Cardiac muscle cell (in vitro differentiated cells and primary cell): Measurements from ENCODE around the gene RFC4. TPM values are rescaled to one million over a fixed set of nuclear protein-coding genes. Genes with fewer than 3 reads are reported as not detected.

Source experiments
- DNase-seq, 2 donors: peaks; one replicate each; pipeline versions ENCODE4 v3.0.0 to v3.0.0-alpha.2; 2010 to 2017; ENCODE audit warnings: low read depth in 1 of 2, low spot score in 1 of 2
- H3K27ac ChIP-seq: fragments of 200-600 bp; sonication (generic); 2 replicates; pipeline ENCODE4 v1.5.1; 2016
- H3K27me3 ChIP-seq: fragments of 200-600 bp; sonication (generic); 2 replicates; pipeline ENCODE4 v1.6.0; 2016; ENCODE audit warnings: control low read depth
- H3K36me3 ChIP-seq: fragments of 200-600 bp; sonication (generic); 2 replicates; pipeline ENCODE4 v1.5.1; 2016; ENCODE audit warnings: control low read depth
- H3K4me1 ChIP-seq: fragments of 200-600 bp; sonication (generic); 2 replicates; pipeline ENCODE4 v1.8.1; 2017; ENCODE audit warnings: low read depth, mild to moderate bottlenecking, mixed run types
- H3K4me3 ChIP-seq: fragments of 200-600 bp; sonication (generic); 2 replicates; pipeline ENCODE4 v1.5.1; 2016; ENCODE audit warnings: mild to moderate bottlenecking
- H3K9me3 ChIP-seq: fragments of 200-600 bp; sonication (generic); 2 replicates; pipeline ENCODE4 v1.5.1; 2017; ENCODE audit warnings: low read depth, mild to moderate bottlenecking, control low read depth
- CTCF ChIP-seq: IDR thresholded peaks from 2 replicates; pipeline ENCODE4 v1.5.1; 2012; ENCODE audit warnings: low read depth, mild to moderate bottlenecking, low read length
- polyA plus RNA-seq: library from polyadenylated mRNA; unstranded; fragments of >200 nt; fragmentation: Nextera tagmentation; extraction: Ambion mirVana; gene quantifications from 2 replicates; pipeline ENCODE4 v1.2.1, GENCODE V29; 2016
- total RNA-seq: library from RNA; depleted of rRNA; stranded (reverse); fragments of >200 nt; gene quantifications from 2 replicates; pipeline ENCODE4 v1.2.3, GENCODE V29; 2016

Gene RFC4
- total and polyA plus RNA-seq, 2 experiments from 2014 or later: 23.0 to 47.4 TPM

- peak in 1 of 2 donors; percentile 49 for DNase-seq
- H3K27ac ChIP-seq: no peak overlapping the region
- no peaks in the 10 kb centered on the region for H3K27me3 ChIP-seq
- no peak for TF ChIP-seq CTCF
- no peak overlapping the region for H3K4me3 ChIP-seq
- no peaks in the 10 kb centered on the region for H3K4me1 ChIP-seq
- H3K36me3 ChIP-seq: no peaks in the 10 kb centered on the region
- no peaks in the 10 kb centered on the region for H3K9me3 ChIP-seq
Measured at GRCh38 chr3:186772701-186773417, 33.4 kb downstream of the RFC4 start.

DNA sequence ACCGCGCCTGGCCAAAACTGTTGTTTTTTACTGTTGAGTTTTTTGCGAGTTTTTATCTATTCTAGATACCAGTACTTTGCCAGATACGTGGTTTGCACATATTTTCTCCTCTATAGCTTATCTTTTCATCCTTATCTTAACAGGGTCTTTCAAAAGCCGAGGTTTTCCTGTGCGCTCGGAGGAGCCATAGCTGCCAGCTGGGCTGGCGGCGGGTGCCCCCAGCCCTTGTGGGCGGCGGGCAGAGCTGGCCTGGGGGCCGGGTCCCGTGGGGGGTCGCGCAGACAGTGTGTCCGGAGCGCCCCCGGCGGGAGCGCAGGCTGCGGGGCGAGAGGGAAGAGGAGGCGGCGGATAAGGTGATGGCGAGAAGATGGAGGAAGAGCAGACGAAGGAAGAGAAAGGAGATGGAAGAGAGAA is 34.0 kb downstream of the RFC4 start:
- Histone ChIP-seq H3K9me3 (no peaks in the 10 kb centered on the region), H3K4me1 (no peaks in the 10 kb centered on the region), H3K27me3 (no peaks in the 10 kb centered on the region), H3K36me3 (no peaks in the 10 kb centered on the region), H3K4me3 (no peak overlapping the region), H3K27ac (no peak overlapping the region)
- no peak for TF ChIP-seq CTCF
- no peak for DNase-seq

GRCh38 chr3:186760897-186761447 is 45.3 kb downstream of the RFC4 start:
- TF ChIP-seq CTCF: no peak
- H3K4me1 ChIP-seq: no peaks in the 10 kb centered on the region
- no peaks in the 10 kb centered on the region for H3K27me3 ChIP-seq
- no peaks in the 10 kb centered on the region for H3K9me3 ChIP-seq
- DNase-seq: no peak
- H3K4me3 ChIP-seq: no peak overlapping the region
- H3K27ac ChIP-seq: no peak overlapping the region
- H3K36me3 ChIP-seq: no peaks in the 10 kb centered on the region

DNA sequence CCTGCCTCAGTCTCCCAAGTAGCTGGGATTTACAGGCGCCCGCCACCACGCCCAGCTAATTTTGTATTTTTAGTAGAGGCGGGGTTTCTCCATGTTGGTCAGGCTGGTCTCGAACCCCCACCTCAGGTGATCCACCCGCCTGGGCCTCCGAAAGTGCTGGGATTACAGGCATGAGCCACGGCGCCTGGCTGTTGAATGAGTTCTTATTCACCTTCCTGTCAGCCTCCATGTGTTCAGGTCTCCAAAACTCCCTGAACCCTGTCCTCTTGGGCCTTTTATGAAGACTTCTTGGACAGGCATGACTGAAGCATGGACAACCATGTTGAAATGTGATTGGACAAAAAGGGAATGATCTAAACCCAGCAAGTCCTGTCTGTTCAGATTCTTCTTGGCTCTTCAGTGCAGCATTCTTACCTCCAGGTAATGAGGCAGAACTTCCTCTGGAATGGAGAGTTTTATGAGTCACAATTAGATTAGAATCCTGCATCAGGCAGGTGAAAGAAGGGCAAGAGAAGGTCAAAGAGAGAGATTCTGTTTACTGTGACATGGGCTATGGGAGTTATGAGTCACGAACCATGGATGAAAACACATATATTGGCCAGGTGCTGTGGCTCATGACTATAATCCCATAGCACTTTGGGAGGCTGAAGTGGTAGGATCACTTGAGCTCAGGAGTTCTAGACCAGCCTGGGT is 46.0 kb downstream of the RFC4 start:
- no peak for TF ChIP-seq CTCF

DNA sequence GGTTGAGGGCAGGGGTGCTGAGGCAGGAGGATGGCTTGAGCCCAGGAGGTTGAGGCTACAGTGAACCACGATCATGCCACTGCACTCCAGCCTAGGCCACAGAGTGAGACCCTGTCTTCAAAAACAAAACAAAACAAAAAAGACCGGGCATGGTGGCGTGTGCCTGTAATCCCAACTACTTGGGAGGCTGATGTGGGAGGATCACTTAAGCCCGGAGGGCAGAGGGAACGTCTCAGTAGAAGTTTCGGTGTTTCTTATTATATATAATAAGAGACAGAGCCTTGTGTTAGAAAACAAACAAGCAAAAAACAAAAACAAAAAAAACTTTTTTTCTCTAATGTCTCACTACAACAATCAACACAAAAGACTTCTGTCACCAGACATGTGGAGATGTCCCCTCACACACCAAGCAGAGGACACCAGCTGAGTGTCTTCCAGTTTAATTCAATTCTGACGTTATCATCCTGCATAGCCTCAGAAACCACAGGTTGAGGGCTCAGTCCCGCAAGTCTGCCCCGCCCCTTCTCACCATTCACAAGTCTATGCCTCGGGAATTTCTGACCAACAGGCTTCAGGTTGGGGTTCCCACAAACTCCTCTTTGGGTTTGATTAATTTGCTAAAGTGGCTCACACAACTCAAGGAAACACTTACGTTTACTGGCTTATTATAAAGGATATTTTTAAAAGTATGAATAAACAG is 46.9 kb downstream of the RFC4 start:
- H3K4me1 ChIP-seq: no peaks in the 10 kb centered on the region
- no peak overlapping the region for H3K27ac ChIP-seq
- TF ChIP-seq CTCF: no peak
- H3K4me3 ChIP-seq: no peak overlapping the region
- H3K27me3 ChIP-seq: no peaks in the 10 kb centered on the region
- no peak for DNase-seq
- no peaks in the 10 kb centered on the region for H3K9me3 ChIP-seq
- H3K36me3 ChIP-seq: no peaks in the 10 kb centered on the region

More for the DNA sequence above, 46.0 kb downstream of the RFC4 start:
- H3K4me1 ChIP-seq: no peaks in the 10 kb centered on the region
- H3K27ac ChIP-seq: no peak overlapping the region
- H3K4me3 ChIP-seq: no peak overlapping the region
- H3K9me3 ChIP-seq: no peaks in the 10 kb centered on the region
- H3K36me3 ChIP-seq: no peaks in the 10 kb centered on the region
- H3K27me3 ChIP-seq: no peaks in the 10 kb centered on the region
- no peak for DNase-seq
